Psoas muscle (tissue), 8 donors: ENCODE results near the gene DDX18. TPM values are rescaled to one million over a fixed set of nuclear protein-coding genes. Genes with fewer than 3 reads are reported as not detected.
A peak's percentile ranks its signal among the peaks of the same experiment; 100 is the strongest.

Experiments
- ATAC-seq, 4 donors: fragments of 200-7000 bp; cut with Tn5 transposase; one replicate each; pipeline ENCODE4 v1.9.1; 2020; ENCODE audit warnings: moderate library complexity in 3 of 4, mild to moderate bottlenecking in 2 of 4
- DNase-seq, 2 donors: peaks; one replicate each; pipeline ENCODE4 v3.0.0-alpha.2; 2020
- H3K27ac ChIP-seq: fragments of 200-600 bp; one replicate; pipeline ENCODE4 v1.8.0; 2022
- H3K27me3 ChIP-seq, 3 donors: fragments of 200-600 bp in 1 of 3; one replicate each; pipeline versions ENCODE4 v1.6.1 to v1.8.0; 2013 to 2022; ENCODE audit warnings: low read length in 2 of 3, mild to moderate bottlenecking in 2 of 3, moderate library complexity in 1 of 3; ENCODE audit not compliant: insufficient read depth in 3 of 3
- H3K36me3 ChIP-seq, 2 donors: fragments of 200-600 bp in 1 of 2; one replicate each; pipeline versions ENCODE4 v1.6.1 to v1.8.0; 2013 to 2022; ENCODE audit warnings: low read depth in 1 of 2, mild to moderate bottlenecking in 1 of 2, moderate library complexity in 1 of 2; ENCODE audit not compliant: insufficient read depth in 1 of 2
- H3K4me1 ChIP-seq: fragments of 200-600 bp; one replicate; pipeline ENCODE4 v1.8.0; 2022
- H3K4me3 ChIP-seq: fragments of 200-600 bp; one replicate; pipeline ENCODE4 v1.8.0; 2022; ENCODE audit warnings: mild to moderate bottlenecking
- H3K9me3 ChIP-seq: fragments of 200-600 bp; one replicate; pipeline ENCODE4 v1.8.0; 2022
- CTCF ChIP-seq: fragments of 200-600 bp; IDR thresholded peaks from one replicate; pipeline ENCODE4 v1.8.0; 2022; ENCODE audit warnings: antibody characterized with exemption
- WGBS, 3 donors: extraction: QIAGEN DNeasy Blood & Tissue Kit; methylation state at CpG; one replicate each; pipeline versions ENCODE4 v1.1.6 to v1.1.7; 2013; 5-methylcytosine and 5-hydroxymethylcytosine counted together
- intact Hi-C, 2 donors: fragments of 100-400 bp; cut with DNase I; formaldehyde crosslinking; loops; one replicate each; pipeline versions ENCODE4 v1.11.0 to v1.14.2; 2022
- polyA plus RNA-seq, 3 donors: library from polyadenylated mRNA; stranded (reverse); fragments of 200-250 nt; gene quantifications; one replicate each; pipeline ENCODE4 v1.2.3, GENCODE V29; 2013
- total RNA-seq, 4 donors: library from RNA; stranded (reverse); fragmentation: NEBNext Ultra II Directional in 2 of 4; extraction: Animal tissue kit (Norgen Biotek cat#: 25700) in 2 of 4; gene quantifications; one replicate each; pipeline versions ENCODE4 v1.2.1 to v1.2.4, GENCODE V29; 2021 to 2023
- donor health status: healthy with polysubstance abuse.
- donor health status: DM: no; HTN: no; CAD: no; lungs with moderate emphysema.
- donor health status: Bipolar disorder and iron deficiency.
- donor health status: healthy.
- donor health status: DM: yes; HTN: yes; CAD: no.
- donor health status: DM: no; HTN: no; CAD: no.
- donor health status: DM: no; HTN: no; CAD: no.
- donor health status: DM: yes; HTN: yes; CAD: no.

DDX18 gene
- total and polyA plus RNA-seq, 7 donors = 12.6 to 33.4 (median 28.9) TPM

- Histone ChIP-seq H3K27me3 (no peaks in the 10 kb centered on the region), H3K9me3 (no peaks in the 10 kb centered on the region), H3K4me1 (no peaks in the 10 kb centered on the region), H3K36me3 (no peaks in the 10 kb centered on the region), H3K4me3 (no peak overlapping the region), H3K27ac (no peak overlapping the region)
- TF ChIP-seq CTCF = no peak
- intact Hi-C loops = no loop called here
- no peak for DNase-seq
- ATAC-seq = no peak
Measured at GRCh38 chr2:117775703-117776219, 38.7 kb upstream of the DDX18 start.

GRCh38 chr2:117776888-117777287 is 37.6 kb upstream of the DDX18 start:
- WGBS, 3 donors = 80 to 85% (median 85%) methylated on average over 8 of the region's 8 CpGs
- H3K4me3 ChIP-seq = no peak overlapping the region
- H3K4me1 ChIP-seq = no peaks in the 10 kb centered on the region
- H3K27me3 ChIP-seq = no peaks in the 10 kb centered on the region
- TF ChIP-seq CTCF = no peak
- no peaks in the 10 kb centered on the region for H3K9me3 ChIP-seq
- H3K36me3 ChIP-seq = no peaks in the 10 kb centered on the region
- ATAC-seq = no peak
- intact Hi-C loops = no loop called here
- DNase-seq = no peak
- no peak overlapping the region for H3K27ac ChIP-seq

- Histone ChIP-seq H3K36me3 (no peaks in the 10 kb centered on the region), H3K9me3 (peaks cover 3% of the 10 kb centered on the region), H3K27ac (no peak overlapping the region), H3K4me1 (no peaks in the 10 kb centered on the region), H3K4me3 (no peak overlapping the region), H3K27me3 (no peaks in the 10 kb centered on the region)
- DNase-seq = no peak
- no peak for ATAC-seq
- intact Hi-C loops = no loop called here
- TF ChIP-seq CTCF = peak; percentile 46
Measured at GRCh38 chr2:117785740-117786139, 28.8 kb upstream of the DDX18 start.

GRCh38 chr2:117786520-117786919 is 28.0 kb upstream of the DDX18 start:
- DNase-seq = no peak
- Histone ChIP-seq H3K27me3 (no peaks in the 10 kb centered on the region), H3K9me3 (peaks cover 3% of the 10 kb centered on the region), H3K4me1 (no peaks in the 10 kb centered on the region), H3K27ac (no peak overlapping the region), H3K36me3 (no peaks in the 10 kb centered on the region), H3K4me3 (no peak overlapping the region)
- intact Hi-C loops = no loop called here
- no peak for TF ChIP-seq CTCF
- no peak for ATAC-seq

GRCh38 chr2:117789505-117789904 is 25.0 kb upstream of the DDX18 start:
- intact Hi-C loops = no loop called here
- no peak for TF ChIP-seq CTCF
- DNase-seq (no peak), ATAC-seq (no peak)
- Histone ChIP-seq H3K9me3 (peaks cover 3% of the 10 kb centered on the region), H3K4me3 (no peak overlapping the region), H3K4me1 (no peaks in the 10 kb centered on the region), H3K36me3 (no peaks in the 10 kb centered on the region), H3K27ac (no peak overlapping the region), H3K27me3 (no peaks in the 10 kb centered on the region)
